ENCODE data around the gene DSCAM. TPM values are rescaled to one million over a fixed set of nuclear protein-coding genes. Genes with fewer than 3 reads are reported as not detected.

The DSCAM gene
- total RNA-seq, 1 donor from 2014 or later: 0.06 TPM

- DNase-seq (ENCODE audit: low read depth): no peak
- TF ChIP-seq CTCF (conservative IDR thresholded peaks at IDR 0.05; ENCODE audit: low read depth, low read length): no peak
- H3K4me3 ChIP-seq (ENCODE audit: low read depth, low read length): no peak overlapping the region
Measured at GRCh38 chr21:40385883-40386282, 461.1 kb downstream of the DSCAM start.

- H3K4me3 ChIP-seq (ENCODE audit: low read depth, low read length): no peak overlapping the region
- TF ChIP-seq CTCF (conservative IDR thresholded peaks at IDR 0.05; ENCODE audit: low read depth, low read length): no peak
- DNase-seq (ENCODE audit: low read depth): no peak
Measured at GRCh38 chr21:40383951-40384350, 463.0 kb downstream of the DSCAM start.

- no peak overlapping the region for H3K4me3 ChIP-seq (ENCODE audit: low read depth, low read length)
- no peak for TF ChIP-seq CTCF (conservative IDR thresholded peaks at IDR 0.05; ENCODE audit: low read depth, low read length)
- no peak for DNase-seq (ENCODE audit: low read depth)
Measured at GRCh38 chr21:40381111-40381510, 465.8 kb downstream of the DSCAM start.

GRCh38 chr21:40379881-40380810 is 466.8 kb downstream of the DSCAM start:
- no peak for TF ChIP-seq CTCF (conservative IDR thresholded peaks at IDR 0.05; ENCODE audit: low read depth, low read length)

GRCh38 chr21:40377135-40377534 is 469.8 kb downstream of the DSCAM start:
- TF ChIP-seq CTCF (conservative IDR thresholded peaks at IDR 0.05; ENCODE audit: low read depth, low read length): no peak
- no peak overlapping the region for H3K4me3 ChIP-seq (ENCODE audit: low read depth, low read length)
- no peak for DNase-seq (ENCODE audit: low read depth)

More at GRCh38 chr21:40379881-40380810, 466.8 kb downstream of the DSCAM start:
- H3K4me3 ChIP-seq (ENCODE audit: low read depth, low read length): no peak overlapping the region
- DNase-seq (ENCODE audit: low read depth): no peak

GRCh38 chr21:40373761-40374160 is 473.2 kb downstream of the DSCAM start:
- no peak overlapping the region for H3K4me3 ChIP-seq (ENCODE audit: low read depth, low read length)
- TF ChIP-seq CTCF (conservative IDR thresholded peaks at IDR 0.05; ENCODE audit: low read depth, low read length): no peak
- no peak for DNase-seq (ENCODE audit: low read depth)

GRCh38 chr21:40372506-40372905 is 474.5 kb downstream of the DSCAM start:
- TF ChIP-seq CTCF (conservative IDR thresholded peaks at IDR 0.05; ENCODE audit: low read depth, low read length): no peak

More at GRCh38 chr21:40372506-40372905, 474.5 kb downstream of the DSCAM start:
- DNase-seq (ENCODE audit: low read depth): no peak
- no peak overlapping the region for H3K4me3 ChIP-seq (ENCODE audit: low read depth, low read length)

Data from epithelial cell of proximal tubule (primary cell).